ENCODE measurements around the gene CTU1.

The CTU1 gene

DNA sequence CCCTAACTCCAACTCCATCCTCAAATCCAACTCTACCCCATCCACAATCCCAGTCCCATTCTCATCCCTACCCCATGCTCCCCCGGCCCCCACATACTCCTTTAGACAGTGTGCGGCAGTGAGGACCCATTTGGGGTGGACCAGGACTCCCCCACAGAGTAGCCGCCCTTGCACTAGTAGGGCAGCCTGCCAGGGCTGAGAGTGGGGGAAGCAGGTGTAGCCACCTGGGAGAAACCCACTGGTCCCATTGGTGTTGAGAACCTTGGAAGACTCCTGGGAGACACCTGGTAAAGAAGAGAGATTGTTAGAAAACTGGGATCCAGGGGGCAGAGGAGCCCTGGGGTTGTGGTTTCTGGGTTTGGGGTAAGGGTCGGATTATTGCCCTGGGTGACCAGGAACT lies 47.9 kb downstream of the CTU1 start:
- Histone ChIP-seq H3K27ac (replicated peaks; ENCODE audit: low read length) (no peak overlapping the region), H3K9ac (ENCODE audit: low read depth, low read length, poor library complexity) (no peak overlapping the region), H2BK12ac (ENCODE audit: low read length) (no peak overlapping the region), H3K14ac (ENCODE audit: low read length) (no peak overlapping the region), H3K9me3 (replicated peaks in 1 of 2; ENCODE audit: control insufficient read depth in 2 of 2, insufficient read depth in 1 of 2, low read depth in 1 of 2, low read length in 2 of 2) (no peaks in the 10 kb centered on the region), H2BK5ac (ENCODE audit: low read length) (no peak overlapping the region), H3K4ac (ENCODE audit: low read length) (no peak overlapping the region), H2AK5ac (ENCODE audit: low read depth, low read length) (no peak overlapping the region), H3K36me3 (replicated peaks in 1 of 2; ENCODE audit: control insufficient read depth in 2 of 2, insufficient read depth in 2 of 2, low read length in 2 of 2) (no peaks in the 10 kb centered on the region), H3K18ac (ENCODE audit: low read length) (no peak overlapping the region), H2BK15ac (ENCODE audit: low read length) (no peak overlapping the region), H3K4me3 (ENCODE audit: low read length in 2 of 2) (no peak overlapping the region), H3K4me1 (ENCODE audit: control insufficient read depth in 2 of 2, insufficient read depth in 1 of 2, low read depth in 1 of 2, low read length in 2 of 2) (peaks cover 3% of the 10 kb centered on the region in 2 donors), H2BK120ac (ENCODE audit: low read depth, low read length) (no peak overlapping the region), H4K91ac (ENCODE audit: low read depth, low read length, poor library complexity) (no peak overlapping the region), H4K8ac (ENCODE audit: low read depth, low read length) (no peak overlapping the region), H3K23ac (ENCODE audit: low read depth, low read length, poor library complexity) (no peak overlapping the region), H2AFZ (ENCODE audit: low read length) (no peak overlapping the region), H3K79me1 (ENCODE audit: low read depth, low read length) (no peaks in the 10 kb centered on the region), H3K27me3 (ENCODE audit: control insufficient read depth in 3 of 3, insufficient read depth in 3 of 3, low read depth in 1 of 3, low read length in 3 of 3) (peaks cover 0 to 12% (median 8%) of the 10 kb centered on the region in 3 experiments), H3K4me2 (ENCODE audit: insufficient read depth, low read length, poor library complexity, severe bottlenecking) (no peak overlapping the region)
- no peak for DNase-seq (ENCODE audit: low spot score)
- whole genome bisulfite sequencing, 2 donors (ENCODE audit: extremely low coverage in 2 of 2, insufficient read length in 2 of 2, insufficient replicate concordance in 1 of 2), result no CpG with 5 or more reads among the region's 4 CpGs

DNA sequence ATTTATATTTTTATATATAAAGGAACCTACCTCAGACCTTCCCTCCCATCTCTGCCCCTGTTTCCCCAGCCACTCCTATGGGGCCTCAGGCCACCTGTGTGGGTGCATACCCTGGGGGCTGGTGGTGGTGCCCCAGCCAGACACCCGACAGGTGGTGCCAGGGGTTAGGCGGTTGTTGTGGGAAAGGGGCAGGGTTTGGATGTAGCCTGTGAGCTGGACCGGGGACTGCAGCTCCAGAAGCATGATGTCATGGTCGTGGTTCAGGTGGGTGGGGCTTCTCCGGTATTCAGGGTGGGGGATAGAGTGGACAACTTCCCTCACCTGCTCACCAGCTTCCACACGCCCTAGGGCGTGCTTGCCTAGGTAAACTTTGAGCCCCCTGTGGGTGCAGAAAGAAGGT lies 48.5 kb downstream of the CTU1 start:
- Histone ChIP-seq H3K4ac (ENCODE audit: low read length) (no peak overlapping the region), H3K79me1 (ENCODE audit: low read depth, low read length) (no peaks in the 10 kb centered on the region), H3K27ac (replicated peaks; ENCODE audit: low read length) (no peak overlapping the region), H3K18ac (ENCODE audit: low read length) (no peak overlapping the region), H2AK5ac (ENCODE audit: low read depth, low read length) (no peak overlapping the region), H2BK15ac (ENCODE audit: low read length) (no peak overlapping the region), H3K4me3 (ENCODE audit: low read length in 2 of 2) (no peak overlapping the region), H3K27me3 (ENCODE audit: control insufficient read depth in 3 of 3, insufficient read depth in 3 of 3, low read depth in 1 of 3, low read length in 3 of 3) (peaks cover 0 to 8% (median 5%) of the 10 kb centered on the region in 3 experiments), H4K91ac (ENCODE audit: low read depth, low read length, poor library complexity) (no peak overlapping the region), H2AFZ (ENCODE audit: low read length) (no peak overlapping the region), H4K8ac (ENCODE audit: low read depth, low read length) (no peak overlapping the region), H3K4me1 (ENCODE audit: control insufficient read depth in 2 of 2, insufficient read depth in 1 of 2, low read depth in 1 of 2, low read length in 2 of 2) (no peaks in the 10 kb centered on the region), H3K14ac (ENCODE audit: low read length) (no peak overlapping the region), H3K23ac (ENCODE audit: low read depth, low read length, poor library complexity) (no peak overlapping the region), H2BK120ac (ENCODE audit: low read depth, low read length) (no peak overlapping the region), H3K36me3 (replicated peaks in 1 of 2; ENCODE audit: control insufficient read depth in 2 of 2, insufficient read depth in 2 of 2, low read length in 2 of 2) (no peaks in the 10 kb centered on the region), H2BK12ac (ENCODE audit: low read length) (no peak overlapping the region), H3K4me2 (ENCODE audit: insufficient read depth, low read length, poor library complexity, severe bottlenecking) (no peak overlapping the region), H3K9ac (ENCODE audit: low read depth, low read length, poor library complexity) (no peak overlapping the region), H3K9me3 (replicated peaks in 1 of 2; ENCODE audit: control insufficient read depth in 2 of 2, insufficient read depth in 1 of 2, low read depth in 1 of 2, low read length in 2 of 2) (no peaks in the 10 kb centered on the region), H2BK5ac (ENCODE audit: low read length) (no peak overlapping the region)
- no peak for DNase-seq (ENCODE audit: low spot score)
- WGBS, 2 donors (ENCODE audit: extremely low coverage in 2 of 2, insufficient read length in 2 of 2, insufficient replicate concordance in 1 of 2), result no CpG with 5 or more reads among the region's 7 CpGs

DNA sequence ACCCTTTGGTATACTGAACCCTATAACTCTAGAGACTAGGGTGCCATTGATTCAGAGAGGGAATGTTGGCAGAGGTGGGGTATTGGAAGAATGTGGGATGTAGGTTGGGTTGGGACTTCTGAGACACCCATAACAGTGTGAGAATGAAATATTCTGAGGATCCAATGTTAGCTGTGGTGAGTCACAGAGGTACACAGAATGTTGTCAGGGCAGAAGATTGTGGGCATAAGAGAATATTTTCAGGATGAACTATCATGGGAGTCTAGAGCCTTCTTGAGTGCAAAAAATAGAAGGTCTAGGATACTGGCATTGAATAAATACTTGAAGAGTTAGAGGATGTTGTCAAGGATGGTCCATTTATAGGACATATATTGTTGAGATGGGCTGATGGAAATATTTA lies 52.3 kb downstream of the CTU1 start:
- Histone ChIP-seq H2BK15ac (ENCODE audit: low read length) (no peak overlapping the region), H3K27ac (replicated peaks; ENCODE audit: low read length) (no peak overlapping the region), H2BK120ac (ENCODE audit: low read depth, low read length) (no peak overlapping the region), H3K4me1 (ENCODE audit: control insufficient read depth in 2 of 2, insufficient read depth in 1 of 2, low read depth in 1 of 2, low read length in 2 of 2) (no peaks in the 10 kb centered on the region), H3K18ac (ENCODE audit: low read length) (no peak overlapping the region), H3K4me3 (ENCODE audit: low read length in 2 of 2) (no peak overlapping the region), H3K9ac (ENCODE audit: low read depth, low read length, poor library complexity) (no peak overlapping the region), H3K14ac (ENCODE audit: low read length) (no peak overlapping the region), H4K8ac (ENCODE audit: low read depth, low read length) (no peak overlapping the region), H3K27me3 (ENCODE audit: control insufficient read depth in 3 of 3, insufficient read depth in 3 of 3, low read depth in 1 of 3, low read length in 3 of 3) (peaks cover 0 to 19% (median 0%) of the 10 kb centered on the region in 3 experiments), H3K4me2 (ENCODE audit: insufficient read depth, low read length, poor library complexity, severe bottlenecking) (no peak overlapping the region), H3K9me3 (replicated peaks in 1 of 2; ENCODE audit: control insufficient read depth in 2 of 2, insufficient read depth in 1 of 2, low read depth in 1 of 2, low read length in 2 of 2) (no peaks in the 10 kb centered on the region), H3K36me3 (replicated peaks in 1 of 2; ENCODE audit: control insufficient read depth in 2 of 2, insufficient read depth in 2 of 2, low read length in 2 of 2) (no peaks in the 10 kb centered on the region), H3K23ac (ENCODE audit: low read depth, low read length, poor library complexity) (no peak overlapping the region), H2BK5ac (ENCODE audit: low read length) (no peak overlapping the region), H2BK12ac (ENCODE audit: low read length) (no peak overlapping the region), H4K91ac (ENCODE audit: low read depth, low read length, poor library complexity) (no peak overlapping the region), H3K4ac (ENCODE audit: low read length) (no peak overlapping the region), H2AK5ac (ENCODE audit: low read depth, low read length) (no peak overlapping the region), H3K79me1 (ENCODE audit: low read depth, low read length) (no peaks in the 10 kb centered on the region), H2AFZ (ENCODE audit: low read length) (no peak overlapping the region)
- no peak for DNase-seq (ENCODE audit: low spot score)
